Fibroblast of mammary gland (primary cell): ENCODE measurements around the gene MTCL1.

Source experiments
- DNase-seq: peaks from one replicate; pipeline ENCODE4 v3.0.0-alpha.2; 2010; ENCODE audit warnings: low read depth
- H3K4me3 ChIP-seq: 2 replicates; pipeline ENCODE4 v1.5.1; 2011; ENCODE audit warnings: low read depth, mild to moderate bottlenecking, low read length, moderate library complexity; ENCODE audit not compliant: control insufficient read depth
- CTCF ChIP-seq: conservative IDR thresholded peaks from 2 replicates; pipeline ENCODE4 v1.5.1; 2011; ENCODE audit warnings: low read depth, low read length, inconsistent platforms; ENCODE audit not compliant: control insufficient read depth, insufficient read depth

The MTCL1 gene

GRCh38 chr18:8705238-8705960, at the start of gene MTCL1:
Gene MTCL1, plus strand, starts transcription at chr18:8705556. Its CDS starts 105 bp downstream, at chr18:8705661.
- DNase-seq, result peak; percentile 29
- no peak for TF ChIP-seq CTCF
- H3K4me3 ChIP-seq, result peak within 1 kb of the TSS; percentile 72

- DNase-seq, result no peak
- no peak overlapping the region for H3K4me3 ChIP-seq
- no peak for TF ChIP-seq CTCF
Measured at GRCh38 chr18:8656232-8656631, 49.1 kb upstream of the MTCL1 start.

- no peak overlapping the region for H3K4me3 ChIP-seq
- no peak for TF ChIP-seq CTCF
- no peak for DNase-seq
Measured at GRCh38 chr18:8657050-8657820, 48.1 kb upstream of the MTCL1 start.

GRCh38 chr18:8657873-8658470, 47.4 kb upstream of the MTCL1 start:
- DNase-seq, result no peak
- no peak overlapping the region for H3K4me3 ChIP-seq
- TF ChIP-seq CTCF, result no peak

GRCh38 chr18:8658858-8659485, 46.4 kb upstream of the MTCL1 start:
- no peak for TF ChIP-seq CTCF

GRCh38 chr18:8659609-8660242, 45.6 kb upstream of the MTCL1 start:
- no peak for DNase-seq
- H3K4me3 ChIP-seq, result no peak overlapping the region
- no peak for TF ChIP-seq CTCF

More at GRCh38 chr18:8658858-8659485, 46.4 kb upstream of the MTCL1 start:
- DNase-seq, result no peak
- H3K4me3 ChIP-seq, result no peak overlapping the region
